Measurements from ENCODE around the gene CLK2.
A peak's percentile ranks its signal among the peaks of the same experiment; 100 is the strongest.

The CLK2 gene

DNA sequence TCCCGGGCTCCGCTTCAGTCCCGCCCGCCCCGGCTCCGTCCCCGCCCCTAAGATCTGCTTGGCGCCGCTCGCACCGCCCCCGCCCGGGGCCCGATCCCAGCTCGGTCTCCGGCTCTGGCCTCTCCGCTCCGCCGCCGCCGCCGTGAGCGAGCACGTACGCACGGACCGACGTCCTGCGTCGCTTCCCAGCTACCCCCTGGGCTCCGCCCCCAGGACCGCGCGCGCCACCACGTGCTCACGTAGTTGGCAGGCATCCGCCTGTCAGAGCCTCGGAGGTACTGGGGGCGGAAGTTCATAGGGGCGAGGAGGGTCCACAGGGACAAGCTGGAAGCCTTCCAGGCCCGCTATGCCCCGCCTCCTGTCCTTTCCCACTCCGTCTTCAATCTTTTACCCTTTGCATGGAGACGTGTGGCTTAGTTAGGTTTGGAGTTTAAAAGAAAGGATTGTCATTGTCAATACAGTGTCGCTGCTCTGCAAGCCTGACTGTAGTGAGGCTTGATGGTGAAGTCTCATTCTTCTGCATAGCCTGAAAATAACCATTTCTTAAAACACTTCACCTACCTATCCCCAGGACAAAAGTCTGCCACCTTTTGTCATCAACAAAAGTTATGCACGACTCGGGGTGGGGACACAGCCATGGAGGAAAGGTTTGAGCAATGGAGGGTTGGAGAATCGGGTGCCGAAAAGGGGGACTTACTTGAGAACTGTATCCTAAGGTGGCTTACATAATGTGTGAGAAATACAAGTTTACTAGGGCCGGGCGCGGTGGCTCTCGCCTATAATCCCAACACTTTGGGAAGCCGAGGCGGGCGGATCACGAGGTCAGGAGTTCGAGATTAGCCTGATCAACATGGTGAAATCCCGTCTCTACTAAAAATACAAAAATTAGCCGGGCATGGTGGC is at the start of gene CLK2:
Gene CLK2, minus strand, starts transcription at position 162 of the 903 bp plus-strand sequence. CDS start 2,527 bp downstream, outside the sequence.
- peak; percentile 86; the same call in 1 of the 2 replicates for TF ChIP-seq ZBTB7A (IDR thresholded peaks at IDR 0.05; ENCODE audit: low read depth)
- TF ChIP-seq, protein P1, sequence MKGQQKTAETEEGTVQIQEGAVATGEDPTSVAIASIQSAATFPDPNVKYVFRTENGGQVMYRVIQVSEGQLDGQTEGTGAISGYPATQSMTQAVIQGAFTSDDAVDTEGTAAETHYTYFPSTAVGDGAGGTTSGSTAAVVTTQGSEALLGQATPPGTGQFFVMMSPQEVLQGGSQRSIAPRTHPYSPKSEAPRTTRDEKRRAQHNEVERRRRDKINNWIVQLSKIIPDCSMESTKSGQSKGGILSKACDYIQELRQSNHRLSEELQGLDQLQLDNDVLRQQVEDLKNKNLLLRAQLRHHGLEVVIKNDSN (IDR thresholded peaks at IDR 0.05), result peak; percentile 97
- peak; percentile 53; the same call in 1 of the 2 replicates for TF ChIP-seq EGR1 (IDR thresholded peaks at IDR 0.05)
- TF ChIP-seq, protein P2, sequence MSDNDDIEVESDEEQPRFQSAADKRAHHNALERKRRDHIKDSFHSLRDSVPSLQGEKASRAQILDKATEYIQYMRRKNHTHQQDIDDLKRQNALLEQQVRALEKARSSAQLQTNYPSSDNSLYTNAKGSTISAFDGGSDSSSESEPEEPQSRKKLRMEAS (IDR thresholded peaks at IDR 0.05), result peak; percentile 98
- no peak for TF ChIP-seq FOXM1 (IDR thresholded peaks at IDR 0.05; ENCODE audit: borderline replicate concordance, low read depth)
- TF ChIP-seq, protein P3, sequence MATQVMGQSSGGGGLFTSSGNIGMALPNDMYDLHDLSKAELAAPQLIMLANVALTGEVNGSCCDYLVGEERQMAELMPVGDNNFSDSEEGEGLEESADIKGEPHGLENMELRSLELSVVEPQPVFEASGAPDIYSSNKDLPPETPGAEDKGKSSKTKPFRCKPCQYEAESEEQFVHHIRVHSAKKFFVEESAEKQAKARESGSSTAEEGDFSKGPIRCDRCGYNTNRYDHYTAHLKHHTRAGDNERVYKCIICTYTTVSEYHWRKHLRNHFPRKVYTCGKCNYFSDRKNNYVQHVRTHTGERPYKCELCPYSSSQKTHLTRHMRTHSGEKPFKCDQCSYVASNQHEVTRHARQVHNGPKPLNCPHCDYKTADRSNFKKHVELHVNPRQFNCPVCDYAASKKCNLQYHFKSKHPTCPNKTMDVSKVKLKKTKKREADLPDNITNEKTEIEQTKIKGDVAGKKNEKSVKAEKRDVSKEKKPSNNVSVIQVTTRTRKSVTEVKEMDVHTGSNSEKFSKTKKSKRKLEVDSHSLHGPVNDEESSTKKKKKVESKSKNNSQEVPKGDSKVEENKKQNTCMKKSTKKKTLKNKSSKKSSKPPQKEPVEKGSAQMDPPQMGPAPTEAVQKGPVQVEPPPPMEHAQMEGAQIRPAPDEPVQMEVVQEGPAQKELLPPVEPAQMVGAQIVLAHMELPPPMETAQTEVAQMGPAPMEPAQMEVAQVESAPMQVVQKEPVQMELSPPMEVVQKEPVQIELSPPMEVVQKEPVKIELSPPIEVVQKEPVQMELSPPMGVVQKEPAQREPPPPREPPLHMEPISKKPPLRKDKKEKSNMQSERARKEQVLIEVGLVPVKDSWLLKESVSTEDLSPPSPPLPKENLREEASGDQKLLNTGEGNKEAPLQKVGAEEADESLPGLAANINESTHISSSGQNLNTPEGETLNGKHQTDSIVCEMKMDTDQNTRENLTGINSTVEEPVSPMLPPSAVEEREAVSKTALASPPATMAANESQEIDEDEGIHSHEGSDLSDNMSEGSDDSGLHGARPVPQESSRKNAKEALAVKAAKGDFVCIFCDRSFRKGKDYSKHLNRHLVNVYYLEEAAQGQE (IDR thresholded peaks at IDR 0.05; ENCODE audit: low read depth), result no peak
- peak; percentile 92 for TF ChIP-seq TAF1 (IDR thresholded peaks at IDR 0.05; ENCODE audit: low read depth)
- no peak; the same call in 1 of the 2 replicates for TF ChIP-seq EP300 (IDR thresholded peaks at IDR 0.05; ENCODE audit: borderline replicate concordance)
- TF ChIP-seq NFIC (IDR thresholded peaks at IDR 0.05), result peak; percentile 79
- peak; percentile 26; the same call in 1 of the 2 replicates for TF ChIP-seq TCF12 (IDR thresholded peaks at IDR 0.05; ENCODE audit: low read depth)
- TF ChIP-seq TEAD4 (IDR thresholded peaks at IDR 0.05), result no peak
- TF ChIP-seq CEBPB (IDR thresholded peaks at IDR 0.05), result no peak

DNA sequence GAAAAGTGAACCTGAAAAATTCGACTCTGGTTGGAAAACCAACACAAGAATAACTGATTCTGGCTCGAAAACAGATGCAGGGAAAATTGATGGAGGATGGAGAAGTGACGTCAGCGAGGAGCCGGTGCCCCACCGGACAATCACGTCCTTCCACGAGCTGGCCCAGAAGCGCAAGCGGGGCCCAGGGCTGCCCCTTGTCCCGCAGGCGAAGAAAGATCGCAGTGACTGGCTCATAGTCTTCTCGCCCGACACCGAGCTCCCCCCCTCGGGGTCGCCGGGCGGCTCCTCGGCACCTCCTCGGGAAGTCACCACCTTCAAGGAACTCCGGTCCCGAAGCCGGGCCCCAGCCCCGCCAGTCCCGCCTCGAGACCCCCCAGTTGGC is 49.3 kb upstream of the CLK2 start:
- no peak for TF ChIP-seq YY1 (IDR thresholded peaks at IDR 0.05; ENCODE audit: low read depth)
- no peak for TF ChIP-seq CEBPB (IDR thresholded peaks at IDR 0.05)
- TF ChIP-seq EP300 (IDR thresholded peaks at IDR 0.05; ENCODE audit: borderline replicate concordance), result no peak
- TF ChIP-seq, protein P3 (IDR thresholded peaks at IDR 0.05; ENCODE audit: low read depth), result no peak
- no peak for TF ChIP-seq FOXM1 (IDR thresholded peaks at IDR 0.05; ENCODE audit: borderline replicate concordance, low read depth)
- TF ChIP-seq, protein P1 (IDR thresholded peaks at IDR 0.05), result no peak
- TF ChIP-seq RAD21 (IDR thresholded peaks at IDR 0.05; ENCODE audit: low read depth), result no peak
- TF ChIP-seq NFIC (IDR thresholded peaks at IDR 0.05), result no peak
- no peak for TF ChIP-seq EGR1 (IDR thresholded peaks at IDR 0.05)
- TF ChIP-seq, protein P2 (IDR thresholded peaks at IDR 0.05), result no peak
- TF ChIP-seq TCF12 (IDR thresholded peaks at IDR 0.05; ENCODE audit: low read depth), result no peak
- no peak for TF ChIP-seq TEAD4 (IDR thresholded peaks at IDR 0.05)
- no peak for TF ChIP-seq CREB1 (IDR thresholded peaks at IDR 0.05; ENCODE audit: low read depth)

DNA sequence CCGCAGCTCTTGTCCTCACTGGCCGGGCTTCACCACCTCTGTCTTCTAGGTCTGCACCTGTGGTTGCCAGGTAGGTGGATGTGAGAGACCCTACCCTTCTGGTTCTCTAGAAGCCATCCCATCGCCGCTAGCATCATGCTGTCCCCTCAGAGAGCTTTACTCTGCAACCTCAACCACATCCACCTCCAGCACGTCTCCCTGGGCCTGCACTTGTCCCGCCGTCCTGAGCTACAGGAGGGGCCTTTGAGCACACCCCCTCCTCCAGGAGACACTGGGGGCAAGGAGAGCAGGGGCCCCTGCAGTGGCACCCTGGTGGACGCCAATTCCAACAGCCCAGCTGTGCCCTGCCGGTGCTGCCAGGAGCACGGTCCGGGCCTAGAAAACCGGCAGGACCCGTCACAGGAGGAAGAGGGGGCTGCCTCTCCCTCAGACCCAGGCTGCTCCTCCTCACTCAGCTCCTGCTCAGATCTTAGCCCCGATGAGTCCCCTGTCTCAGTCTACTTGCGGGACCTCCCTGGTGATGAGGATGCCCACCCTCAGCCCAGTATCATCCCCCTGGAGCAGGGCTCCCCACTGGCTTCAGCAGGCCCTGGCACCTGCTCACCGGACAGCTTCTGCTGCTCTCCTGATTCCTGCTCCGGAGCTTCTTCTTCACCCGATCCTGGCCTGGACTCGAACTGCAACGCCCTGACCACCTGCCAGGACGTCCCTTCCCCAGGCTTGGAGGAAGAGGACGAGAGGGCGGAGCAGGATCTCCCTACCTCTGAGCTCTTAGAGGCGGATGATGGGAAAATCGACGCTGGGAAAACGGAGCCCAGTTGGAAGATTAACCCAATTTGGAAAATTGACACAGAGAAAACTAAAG is 48.6 kb upstream of the CLK2 start:
- no peak for TF ChIP-seq ZBTB7A (IDR thresholded peaks at IDR 0.05; ENCODE audit: low read depth)

DNA sequence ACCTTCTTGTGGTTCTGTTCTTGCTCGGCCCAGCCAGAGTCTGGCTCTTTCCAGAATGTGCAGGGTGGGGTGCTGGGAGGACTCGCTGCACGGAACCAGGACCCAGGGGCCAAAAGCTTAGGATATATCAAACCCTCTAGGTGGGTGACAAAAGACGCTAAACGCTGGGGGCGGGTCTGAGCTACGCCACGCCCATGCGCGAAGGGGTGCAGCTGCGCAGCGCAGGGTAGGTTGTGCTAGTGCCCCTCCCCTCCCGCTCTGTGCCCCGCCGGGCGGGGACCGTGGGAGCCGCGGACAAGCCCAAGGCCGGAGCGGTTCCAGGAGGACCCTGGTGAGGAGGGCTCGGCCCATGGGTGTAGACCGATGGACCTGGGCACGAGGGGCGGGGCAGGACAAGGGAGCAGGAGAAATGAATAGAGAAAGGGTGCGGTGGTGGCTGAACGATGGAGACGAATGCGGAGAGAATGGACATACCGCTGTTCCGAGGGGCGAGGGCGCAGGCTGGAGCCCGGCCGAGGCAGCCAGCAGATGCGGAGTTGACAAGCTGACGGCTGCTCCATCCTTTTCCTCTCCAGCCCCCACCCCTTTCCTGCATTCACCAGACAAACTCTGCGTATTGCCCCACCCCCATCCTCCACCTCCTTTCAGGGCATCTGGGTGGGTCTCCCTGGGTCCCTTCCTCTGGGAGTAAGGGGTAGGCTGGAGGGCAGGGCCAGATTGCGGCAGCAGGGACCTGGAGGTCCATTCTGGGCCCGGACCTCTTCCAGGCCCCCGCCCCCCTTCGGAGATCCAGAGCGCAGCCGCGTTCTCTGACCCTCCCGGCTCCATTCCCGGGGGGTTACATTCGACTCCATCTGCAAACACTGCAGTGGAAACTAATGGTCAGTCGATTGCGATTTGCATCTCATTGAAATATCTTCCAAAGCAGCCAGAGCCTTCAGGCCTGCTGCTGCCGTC is 47.6 kb upstream of the CLK2 start, which contains the start of gene RUSC1:
Gene RUSC1, plus strand, starts transcription at position 234 of the 957 bp plus-strand sequence. CDS start 880 bp downstream, outside the sequence.
- TF ChIP-seq EP300 (IDR thresholded peaks at IDR 0.05; ENCODE audit: borderline replicate concordance), result no peak
- TF ChIP-seq, protein P2 (IDR thresholded peaks at IDR 0.05), result no peak
- no peak for TF ChIP-seq TAF1 (IDR thresholded peaks at IDR 0.05; ENCODE audit: low read depth)
- no peak for TF ChIP-seq CREB1 (IDR thresholded peaks at IDR 0.05; ENCODE audit: low read depth)
- TF ChIP-seq CEBPB (IDR thresholded peaks at IDR 0.05), result no peak
- no peak for TF ChIP-seq RAD21 (IDR thresholded peaks at IDR 0.05; ENCODE audit: low read depth)
- TF ChIP-seq YY1 (IDR thresholded peaks at IDR 0.05; ENCODE audit: low read depth), result no peak
- TF ChIP-seq TCF12 (IDR thresholded peaks at IDR 0.05; ENCODE audit: low read depth), result no peak
- TF ChIP-seq EGR1 (IDR thresholded peaks at IDR 0.05), result no peak
- TF ChIP-seq, protein P1 (IDR thresholded peaks at IDR 0.05), result no peak
- TF ChIP-seq ZBTB7A (IDR thresholded peaks at IDR 0.05; ENCODE audit: low read depth), result no peak
- no peak for TF ChIP-seq FOXM1 (IDR thresholded peaks at IDR 0.05; ENCODE audit: borderline replicate concordance, low read depth)
- no peak for TF ChIP-seq NFIC (IDR thresholded peaks at IDR 0.05)

Measured in Ishikawa (cell line).